Measurements from ENCODE around the gene HSPG2.
"Not testable (repeated sequence)": the region's sequence is repeated elsewhere in the genome, so short reads cannot be mapped to it uniquely, and the experiment has no call there.

HSPG2 gene

DNA sequence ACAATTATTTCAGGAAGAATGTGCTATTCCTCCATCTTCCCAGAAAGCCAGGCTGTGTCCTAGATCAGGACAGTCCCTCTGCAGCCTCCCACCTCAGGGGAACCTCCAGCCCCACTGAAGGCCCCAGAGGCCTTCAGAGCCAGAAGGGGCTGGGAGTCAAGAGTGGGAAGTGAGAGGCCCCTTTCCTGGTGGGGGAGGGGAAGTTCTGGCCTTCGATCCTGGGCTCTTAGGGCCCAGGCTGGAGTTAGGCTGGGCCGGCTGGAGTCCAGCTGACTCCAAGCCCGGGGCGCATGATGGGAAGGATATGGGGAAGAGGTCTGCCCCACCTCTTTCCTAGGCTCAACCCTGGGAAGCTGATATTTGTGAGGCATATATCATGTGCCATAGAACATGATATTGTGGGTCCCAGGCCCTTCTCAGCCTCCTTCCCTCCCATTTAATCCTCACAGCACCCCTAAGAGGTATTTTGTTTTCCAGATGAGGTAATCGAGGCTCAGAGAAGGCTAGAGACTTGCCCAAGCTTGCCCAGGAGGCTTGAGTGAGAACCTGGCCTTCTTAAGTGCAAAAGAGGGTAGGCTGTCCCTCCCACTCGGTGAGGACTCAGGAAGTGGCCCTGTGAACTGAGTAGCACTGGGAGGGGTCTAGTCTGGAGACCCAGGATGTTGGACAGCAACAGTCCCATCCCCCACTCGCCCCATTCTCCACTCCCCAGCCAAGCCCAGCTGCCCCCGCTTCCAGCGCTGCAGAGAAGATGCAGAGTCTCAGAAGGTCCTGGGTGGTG lies 18.6 kb upstream of the HSPG2 start:
- no peak for DNase-seq

DNA sequence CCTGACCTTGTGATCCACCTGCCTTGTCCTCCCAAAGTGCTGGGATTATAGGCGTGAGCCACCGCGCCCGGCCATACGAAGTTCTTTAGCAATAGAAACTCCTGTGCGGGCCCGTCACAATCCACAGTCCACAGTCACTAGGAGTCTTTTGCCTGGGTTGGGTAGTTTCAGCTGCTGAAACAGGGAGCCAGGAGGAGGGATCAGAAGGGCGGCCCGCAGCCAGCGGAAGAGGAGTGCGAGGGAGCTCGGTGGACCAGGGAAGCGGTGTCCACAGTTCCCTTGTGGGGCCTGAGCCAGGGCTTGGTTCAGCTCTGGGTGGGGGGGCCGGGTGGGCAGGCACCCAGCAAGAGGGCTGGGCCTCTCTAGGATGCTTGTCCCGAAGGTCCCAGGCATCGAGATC lies 17.9 kb upstream of the HSPG2 start:
- no peak for DNase-seq

DNA sequence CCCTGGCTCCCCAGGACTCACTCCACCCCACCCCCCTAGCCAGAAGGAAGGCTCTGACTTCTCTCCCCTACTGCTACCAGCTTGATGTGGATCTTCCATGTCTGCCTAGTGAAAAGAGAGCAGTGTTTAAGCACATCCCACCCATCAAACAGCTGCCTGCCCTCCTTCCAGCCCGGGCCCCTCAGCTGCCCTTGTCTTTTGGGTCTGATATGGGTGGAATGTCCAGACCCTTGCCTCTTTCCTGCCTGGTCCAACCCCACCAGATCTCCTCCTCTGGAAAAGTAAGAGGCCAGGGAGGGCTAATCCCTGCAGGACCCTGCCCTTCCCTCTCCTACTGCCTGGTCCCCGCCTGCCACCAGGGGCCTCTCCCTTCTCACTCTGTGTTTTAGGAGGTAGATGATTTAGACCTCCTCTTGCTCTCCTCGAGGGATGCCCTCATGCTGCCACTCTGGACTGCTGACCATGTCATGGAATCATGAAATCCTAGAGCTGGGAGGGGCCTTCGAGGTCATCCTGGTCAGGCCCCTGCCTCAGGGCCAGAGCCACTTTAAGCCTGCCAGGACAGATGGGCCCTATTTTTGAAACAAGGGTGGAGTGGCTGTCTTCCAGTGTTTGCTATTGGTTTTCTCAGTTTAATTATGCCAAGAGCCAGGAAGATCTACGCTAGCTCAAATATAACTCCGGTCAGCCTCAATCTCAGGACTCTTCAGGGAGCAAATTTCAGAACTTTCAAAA lies 15.8 kb upstream of the HSPG2 start:
- no peak for DNase-seq

DNA sequence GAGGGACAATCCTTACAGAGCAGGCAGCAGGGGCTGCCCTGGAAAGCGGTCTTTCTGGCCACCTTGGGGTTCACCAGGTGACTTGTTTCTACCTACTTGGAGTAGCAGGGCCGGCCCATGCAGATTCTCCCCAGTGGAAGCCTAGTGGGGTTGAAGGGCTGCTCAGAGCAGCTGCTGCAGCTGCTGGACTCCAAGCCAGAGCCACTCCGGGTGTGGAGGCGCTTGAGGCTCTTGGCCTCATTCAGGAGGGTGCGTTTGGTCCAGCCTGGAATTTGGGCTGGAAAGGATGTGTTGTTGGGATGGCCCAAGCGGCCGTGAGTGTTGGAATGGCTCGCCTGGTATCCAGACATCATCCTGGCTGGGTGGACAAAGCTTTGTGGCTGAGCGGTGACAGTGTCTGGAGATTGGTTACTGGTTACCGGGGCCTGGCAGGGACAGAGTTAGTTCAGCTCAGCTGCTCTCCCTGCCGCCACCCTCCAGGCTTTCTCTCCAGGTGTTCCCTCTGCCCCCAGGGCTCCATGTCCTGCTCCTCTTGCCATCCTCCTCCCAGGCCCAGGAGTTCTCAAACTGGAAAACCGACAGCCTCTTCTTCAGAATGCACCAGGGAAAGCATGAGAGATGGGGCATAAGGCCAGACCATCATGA lies 14.2 kb upstream of the HSPG2 start:
- no peak for DNase-seq

DNA sequence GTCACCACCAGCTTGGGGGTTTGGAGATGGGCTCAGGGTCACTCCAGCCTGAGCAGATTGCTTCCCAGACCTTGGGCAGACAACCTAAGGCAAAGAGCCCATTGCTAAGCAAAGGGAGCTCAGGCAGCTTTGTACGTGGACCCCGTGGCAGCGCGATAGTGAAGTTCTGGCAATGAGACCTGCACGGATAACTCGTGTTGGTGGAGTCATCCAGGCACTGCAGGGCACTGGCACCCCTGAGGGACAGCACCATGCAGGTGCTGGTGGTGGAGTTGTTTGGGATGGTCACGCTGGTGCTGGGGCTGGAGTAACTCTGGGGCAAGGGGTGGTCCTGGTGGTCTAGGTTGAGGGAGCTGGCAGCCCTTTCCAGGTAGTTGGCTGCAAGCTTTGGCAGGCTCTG lies 13.6 kb upstream of the HSPG2 start:
- no peak for DNase-seq

DNA sequence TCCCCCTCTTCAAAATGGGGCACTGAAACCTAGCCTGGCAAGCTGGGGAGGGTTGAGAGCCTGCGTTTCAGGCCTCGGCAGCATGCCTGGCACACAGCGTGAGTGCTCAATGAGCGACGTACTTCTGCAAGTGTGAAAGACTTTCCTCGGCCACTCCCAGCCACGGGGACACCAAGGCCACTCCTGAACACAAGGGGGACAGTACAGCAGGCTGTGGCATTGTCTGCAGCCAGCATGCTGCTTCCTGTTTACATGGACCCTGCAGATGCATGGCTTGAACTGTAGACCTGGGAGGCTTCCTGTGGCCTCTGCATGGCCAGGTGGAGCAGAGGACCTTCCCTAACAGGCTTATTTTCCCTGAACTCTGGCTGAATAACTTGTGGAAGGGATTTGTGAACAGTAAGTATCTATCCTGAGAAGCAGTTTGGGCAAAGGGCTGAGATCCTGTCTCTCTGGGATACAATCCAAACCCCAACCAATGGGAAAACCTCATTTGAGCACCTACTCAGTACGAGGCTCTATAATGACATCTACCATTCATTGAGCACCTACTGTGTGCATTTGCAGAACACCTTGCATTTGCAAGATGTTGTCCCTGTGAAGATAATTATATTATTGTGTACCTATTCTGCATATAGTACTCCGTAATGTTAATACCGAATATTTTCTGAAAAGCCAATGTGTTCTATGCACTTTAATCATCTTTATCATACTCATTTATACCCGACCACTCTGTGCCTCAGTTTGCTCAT lies 9.9 kb upstream of the HSPG2 start:
- DNase-seq, result no peak

DNA sequence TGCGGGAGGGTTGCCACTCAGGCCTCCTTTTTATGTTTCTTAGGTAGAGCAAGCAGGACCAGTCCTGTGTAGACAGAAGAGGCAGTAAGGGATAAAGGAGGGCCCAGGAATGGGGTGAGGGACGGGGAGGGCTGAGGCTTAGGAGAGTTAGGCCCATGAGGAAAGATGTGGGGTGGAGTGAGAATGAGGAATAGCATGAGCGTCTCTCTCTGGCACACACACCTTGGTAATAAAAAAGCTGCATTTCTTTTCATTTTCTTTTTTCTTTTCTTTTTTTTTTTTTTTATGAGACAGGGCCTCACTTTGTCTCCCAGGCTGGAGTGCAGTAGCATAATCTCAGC lies 7.6 kb upstream of the HSPG2 start:
- no peak for DNase-seq

DNA sequence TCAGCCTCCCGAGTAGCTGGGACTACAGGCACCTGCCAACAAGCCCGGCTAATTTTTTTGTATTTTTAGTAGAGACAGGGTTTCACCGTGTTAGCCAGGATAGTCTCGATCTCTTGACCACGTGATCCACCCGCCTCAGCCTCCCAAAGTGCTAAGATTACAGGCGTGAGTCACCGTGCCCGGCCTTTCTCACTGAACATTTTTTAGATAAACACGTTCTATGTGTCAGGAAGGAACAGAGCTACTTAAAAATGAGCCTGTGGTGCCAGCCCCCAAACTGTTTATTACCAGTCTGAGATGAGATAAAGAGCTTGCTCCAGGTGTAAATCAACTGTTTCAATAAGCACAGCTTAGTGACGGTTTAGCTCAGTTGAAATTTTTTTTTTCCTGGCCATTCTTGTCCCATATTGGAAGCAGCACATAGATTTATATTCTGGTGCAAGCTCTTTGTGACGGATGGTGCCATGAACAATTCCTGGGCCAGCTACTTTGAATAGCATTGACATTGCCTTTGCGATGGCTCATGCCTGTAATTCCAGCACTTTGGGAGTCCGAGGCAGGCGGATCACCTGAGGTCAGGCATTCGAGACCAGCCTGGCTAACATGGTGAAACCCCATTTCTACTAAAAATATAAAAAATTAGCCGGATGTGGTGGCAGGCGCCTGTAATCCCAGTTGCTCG lies 6.0 kb upstream of the HSPG2 start:
- DNase-seq, result not testable (repeated sequence)

DNA sequence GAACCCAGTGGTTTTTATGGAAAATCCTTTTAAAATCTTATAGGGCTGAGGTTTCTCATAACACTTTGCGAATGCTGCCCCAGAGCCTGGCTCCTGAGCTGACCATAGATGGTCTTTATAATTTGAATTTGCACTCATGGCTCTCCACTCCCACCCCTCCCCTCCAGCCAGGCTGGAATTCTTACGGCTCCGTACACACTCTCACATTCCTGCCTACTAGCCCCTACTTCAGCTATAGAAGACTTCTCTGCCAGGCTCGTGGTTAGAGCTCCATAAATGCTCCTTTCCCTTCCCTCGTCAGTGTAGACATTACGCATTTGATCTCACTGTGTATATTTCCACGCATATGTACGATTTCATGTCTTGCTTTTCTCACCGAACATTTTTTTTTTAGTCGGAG lies 5.4 kb upstream of the HSPG2 start:
- DNase-seq, result no peak

DNA sequence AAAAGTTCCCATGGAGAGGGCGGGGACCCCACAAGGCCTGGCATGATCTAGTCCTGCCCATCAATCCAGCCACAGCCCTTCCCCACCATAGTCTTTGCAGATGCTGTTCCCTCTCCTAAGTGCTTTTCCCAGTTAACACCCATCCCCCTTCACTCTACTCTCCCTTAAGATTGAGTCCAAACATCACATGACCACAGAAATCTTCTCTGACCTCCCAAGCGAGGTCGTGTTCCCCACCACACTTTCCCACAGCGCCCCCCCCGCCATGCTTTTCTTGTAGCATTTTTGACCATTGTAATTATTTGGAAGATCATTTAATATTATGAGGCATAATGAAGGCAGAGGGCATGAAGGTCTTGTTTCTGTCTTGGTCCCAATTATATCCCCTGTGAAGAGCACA lies 4.3 kb upstream of the HSPG2 start:
- DNase-seq, result no peak

DNA sequence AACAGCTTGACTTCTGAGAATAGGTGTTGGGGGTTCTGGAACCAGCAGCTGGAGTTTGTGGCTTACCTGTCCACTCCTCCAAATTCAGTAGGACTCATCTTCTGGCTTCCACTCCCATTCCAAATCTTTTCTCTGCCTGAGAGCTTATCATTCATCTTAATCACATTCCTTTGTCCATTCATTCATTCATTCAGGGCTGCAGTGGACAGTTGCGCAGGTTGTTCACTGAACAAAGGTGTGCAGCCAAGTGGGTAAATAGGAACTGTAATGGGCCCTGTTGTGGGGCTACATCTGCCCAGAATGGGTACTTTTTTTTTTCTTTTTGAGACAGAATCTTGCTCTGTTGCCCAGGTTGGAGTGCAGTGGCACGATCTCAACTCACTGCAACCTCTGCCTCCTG lies 3.4 kb upstream of the HSPG2 start:
- no peak for DNase-seq

DNA sequence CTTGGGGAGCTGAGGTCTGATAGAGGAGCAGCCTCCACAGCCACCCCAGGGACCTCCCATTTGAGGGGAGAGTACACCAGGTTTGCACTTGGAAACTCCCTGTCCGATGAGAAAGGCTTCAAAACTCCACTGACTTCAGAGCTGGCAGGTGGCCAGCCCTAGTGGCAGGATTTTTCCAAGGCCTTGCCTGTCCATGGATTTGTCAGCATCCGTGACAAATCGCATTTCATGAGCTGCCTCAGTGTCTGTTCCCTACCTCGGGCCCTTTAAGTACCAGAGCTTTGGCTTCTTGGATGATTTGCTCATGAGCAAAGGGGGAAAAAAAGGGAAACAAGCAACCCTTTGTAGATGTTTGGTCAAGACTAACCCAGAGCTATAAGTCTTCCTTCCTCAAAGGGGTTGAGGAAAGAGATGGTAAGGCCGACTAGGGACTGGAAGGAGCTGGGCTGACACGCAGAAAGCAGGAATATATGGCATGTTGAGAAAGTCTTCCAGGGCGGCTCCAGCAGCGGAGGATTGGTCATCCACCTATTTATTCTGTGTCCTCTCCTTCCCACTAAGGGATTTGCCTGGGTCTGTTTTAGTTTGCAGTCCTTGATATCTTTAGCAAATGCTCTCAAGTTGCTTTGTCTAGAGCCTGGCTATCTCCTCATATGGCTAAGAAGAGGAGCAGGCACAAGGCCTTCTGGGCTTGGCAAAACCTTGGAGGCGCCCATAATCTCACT lies 2.7 kb upstream of the HSPG2 start:
- DNase-seq, result no peak

DNA sequence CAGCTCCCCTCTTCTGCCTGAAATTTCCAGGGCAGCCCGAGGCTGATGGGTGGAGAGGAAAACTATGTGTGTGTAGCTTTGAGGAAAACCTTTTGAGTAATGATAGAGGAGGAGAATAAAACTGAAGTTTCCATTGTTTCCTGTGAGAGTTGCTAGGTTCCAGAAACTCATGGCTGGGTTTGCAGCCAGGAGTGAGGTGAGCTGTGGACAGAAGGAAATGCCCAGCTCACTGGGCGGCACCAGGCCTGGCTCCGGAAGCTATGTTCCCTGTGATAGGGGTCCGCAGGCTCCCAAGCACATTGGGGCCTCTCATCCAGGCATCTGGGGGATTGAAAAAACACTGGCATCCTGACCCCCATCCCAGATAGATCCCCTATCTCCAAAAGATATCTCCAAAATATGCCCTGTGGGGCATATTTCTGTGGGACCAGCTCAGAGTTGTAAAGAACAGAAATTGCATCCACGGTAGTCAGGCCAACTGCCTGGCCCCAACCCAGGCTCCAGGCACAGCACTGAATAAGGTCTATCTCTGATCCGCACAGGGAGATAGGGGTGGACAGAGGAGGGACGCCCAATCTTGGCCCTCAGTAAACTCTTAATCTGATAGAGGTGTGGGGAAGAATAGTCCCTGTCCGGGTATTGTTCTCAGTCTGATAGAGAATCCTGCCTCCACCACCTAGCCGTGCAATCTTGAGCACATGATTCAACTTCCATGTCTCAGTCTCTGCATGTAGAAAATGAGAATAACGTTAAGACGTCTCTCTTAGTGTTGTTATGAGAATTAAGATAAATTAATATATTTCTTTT lies 1.8 kb upstream of the HSPG2 start:
- no peak for DNase-seq

DNA sequence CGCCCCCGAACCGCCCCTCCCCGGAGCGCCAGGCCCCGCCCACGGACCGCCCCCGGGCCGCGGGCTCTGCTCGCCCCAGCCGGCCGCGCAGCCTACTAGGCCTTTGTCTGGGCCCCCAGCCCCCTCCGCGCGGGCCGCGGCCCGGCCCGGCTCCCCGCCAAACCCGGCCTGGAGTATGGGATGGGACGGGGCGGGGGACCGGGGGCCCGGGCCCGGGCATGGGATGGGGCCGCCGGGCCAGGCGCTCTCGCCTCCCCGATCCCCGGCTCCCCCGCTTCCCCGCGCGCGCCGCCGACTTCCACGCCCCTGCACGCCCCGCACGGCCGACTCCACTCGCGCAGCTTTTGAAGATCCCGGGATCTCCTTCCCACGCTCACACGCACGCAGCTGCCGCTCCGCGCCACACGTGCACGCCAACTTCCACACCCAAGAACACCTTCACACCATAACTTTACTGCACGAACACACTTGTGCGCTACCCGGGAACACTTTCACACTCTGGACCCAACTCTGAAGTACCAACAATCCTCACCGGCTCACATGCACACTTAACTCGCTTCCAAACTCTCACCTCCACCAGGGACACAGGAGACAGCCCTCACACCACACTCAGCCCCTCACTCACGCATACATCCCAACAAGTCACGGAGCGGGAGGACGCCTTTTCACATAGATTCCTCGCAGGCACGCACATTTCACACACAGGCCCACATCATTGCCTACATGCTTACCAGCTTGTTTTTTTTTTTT lies 437 bp upstream of the HSPG2 start:
- DNase-seq, result peak; percentile 49

DNA sequence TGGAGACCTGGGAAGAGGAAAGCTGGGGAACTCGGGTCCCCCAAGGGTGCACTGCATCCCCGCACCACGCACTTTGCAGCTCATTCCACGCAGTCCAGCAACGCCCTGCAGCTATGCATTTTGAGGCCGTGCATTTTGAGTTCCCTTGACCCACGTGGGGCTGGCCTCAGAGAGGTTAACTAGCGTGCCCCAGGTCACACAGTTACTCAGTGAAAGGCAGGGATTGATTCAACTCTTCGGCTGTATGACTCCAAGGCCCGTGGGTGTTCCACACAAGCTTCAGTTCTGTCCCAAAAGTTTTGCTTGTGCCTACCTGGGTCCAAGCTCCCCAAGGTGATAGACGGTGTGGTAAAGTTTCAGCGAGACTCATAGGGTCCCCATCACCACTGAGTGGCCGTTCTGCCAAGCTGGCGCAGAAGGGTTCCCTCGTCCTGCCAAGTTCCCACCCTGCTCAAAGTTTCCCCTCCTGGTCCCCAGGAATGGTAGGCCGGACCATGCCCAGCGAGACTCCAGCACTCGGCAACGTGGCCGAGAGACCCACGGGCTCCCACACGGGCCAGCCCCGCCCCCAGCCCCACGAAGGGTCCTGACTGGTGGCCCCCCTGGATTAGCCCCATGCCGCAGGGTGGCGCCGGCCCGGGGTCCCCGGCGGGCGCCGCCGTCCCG lies 611 bp downstream of the HSPG2 start:
- no peak for DNase-seq

DNA sequence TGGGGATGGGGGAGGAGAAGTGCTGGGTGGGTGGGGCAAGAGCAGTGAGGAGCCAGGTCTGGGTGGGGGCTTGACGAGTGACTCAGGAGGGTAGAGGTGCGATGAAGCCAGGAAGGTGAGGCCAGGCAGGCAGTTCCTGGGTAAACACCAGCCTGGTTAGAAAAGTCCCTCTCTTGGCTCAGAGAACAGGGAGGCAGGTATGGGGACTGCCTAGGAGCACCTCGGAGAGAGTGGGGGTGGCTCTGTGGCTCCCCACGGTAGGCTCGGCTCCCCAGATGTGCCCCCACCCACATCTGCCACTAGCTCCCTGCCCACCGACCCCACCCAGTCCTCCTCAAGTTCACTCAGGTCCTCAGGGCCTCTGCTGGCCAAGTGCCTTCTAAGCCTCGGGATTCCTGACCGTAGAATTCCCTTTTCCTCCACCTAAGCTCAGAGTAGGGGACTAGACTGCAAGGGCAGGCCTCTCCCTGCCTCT lies 1.2 kb downstream of the HSPG2 start:
- no peak for DNase-seq

DNA sequence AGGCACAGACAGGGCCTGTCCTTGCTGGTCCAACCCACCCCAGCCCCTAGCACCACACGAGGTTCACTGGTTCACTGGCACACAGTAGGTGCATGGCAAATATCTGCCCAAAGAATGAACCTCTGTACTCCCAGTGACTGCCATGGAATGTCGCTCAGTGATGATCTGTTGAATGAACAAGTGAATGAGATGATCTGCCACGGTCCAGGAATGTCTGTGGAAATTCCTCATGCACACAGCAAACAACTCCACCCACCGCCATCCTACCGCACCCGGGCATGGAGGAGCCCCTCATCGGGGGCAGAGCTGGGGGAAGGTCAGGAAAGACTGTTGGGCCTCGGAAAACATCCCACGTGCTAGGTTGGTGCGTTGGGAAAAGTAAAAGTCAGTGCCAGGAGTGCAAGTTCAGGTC lies 1.7 kb downstream of the HSPG2 start:
- DNase-seq, result no peak

DNA sequence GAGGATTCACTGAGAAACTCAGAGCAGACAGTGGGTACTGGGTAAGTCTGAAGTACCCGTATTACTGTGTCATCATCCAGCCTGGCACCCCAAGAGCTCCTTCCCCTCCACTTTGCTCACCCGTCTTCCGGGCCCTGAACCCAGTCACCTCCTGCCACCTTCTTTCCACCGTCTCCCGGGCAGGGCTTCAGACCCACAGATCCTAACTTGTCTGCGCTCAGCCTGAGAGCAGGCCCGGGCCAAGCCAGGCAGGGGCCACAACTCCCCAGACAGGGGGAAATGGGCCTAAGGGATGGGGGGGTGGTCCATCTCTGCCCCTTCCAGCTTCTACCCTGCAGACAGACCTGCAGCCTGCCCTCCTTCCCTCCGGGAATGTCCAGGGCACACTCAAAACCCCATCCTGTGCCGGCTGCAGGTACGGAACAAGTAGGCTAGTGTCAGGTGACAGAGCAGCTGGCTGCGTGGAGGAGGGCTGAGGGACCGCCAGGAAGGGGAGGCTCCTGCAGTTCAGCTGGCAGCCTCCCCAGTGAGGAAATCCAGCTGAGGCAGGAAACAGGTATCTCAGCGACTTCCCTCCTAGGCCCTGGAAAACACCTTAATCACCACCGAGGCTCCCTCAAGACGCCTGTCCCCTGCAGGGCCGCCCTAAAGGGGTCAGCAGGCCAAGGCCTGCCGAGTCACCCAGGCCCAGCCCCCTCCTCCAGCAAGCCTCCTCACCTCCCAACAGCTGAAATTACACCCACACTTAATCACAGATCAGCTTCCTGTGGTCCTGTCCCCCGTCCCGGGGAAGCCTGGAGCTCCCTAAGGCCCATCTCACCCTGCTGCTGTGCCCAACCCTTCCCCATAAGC lies 3.5 kb downstream of the HSPG2 start:
- no peak for DNase-seq

DNA sequence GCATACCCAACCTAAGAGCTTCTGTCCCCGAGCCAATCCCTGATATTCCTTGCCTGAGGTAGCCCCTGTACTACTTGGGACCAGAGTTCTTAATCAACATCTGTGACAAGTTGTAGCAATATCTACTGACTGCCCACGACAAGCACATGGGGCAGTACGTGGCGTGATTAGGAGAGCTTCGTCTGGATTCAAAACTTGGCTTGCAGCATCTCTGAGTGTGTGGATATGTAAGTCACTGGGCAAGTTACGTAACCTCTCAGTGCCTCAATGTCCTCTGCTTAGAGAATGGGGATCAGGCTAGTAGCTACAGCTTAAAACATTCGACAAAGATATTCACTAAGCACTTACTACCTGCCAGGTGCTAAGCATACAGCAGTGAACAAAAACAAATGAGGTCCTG lies 5.0 kb downstream of the HSPG2 start:
- no peak for DNase-seq
